ENCODE data around the gene CIT. TPM values are rescaled to one million over a fixed set of nuclear protein-coding genes. Genes with fewer than 3 reads are reported as not detected.

CIT gene
- total RNA-seq, 4 donors from 2014 or later = 6.1 to 20.3 (median 10.0) TPM

DNA sequence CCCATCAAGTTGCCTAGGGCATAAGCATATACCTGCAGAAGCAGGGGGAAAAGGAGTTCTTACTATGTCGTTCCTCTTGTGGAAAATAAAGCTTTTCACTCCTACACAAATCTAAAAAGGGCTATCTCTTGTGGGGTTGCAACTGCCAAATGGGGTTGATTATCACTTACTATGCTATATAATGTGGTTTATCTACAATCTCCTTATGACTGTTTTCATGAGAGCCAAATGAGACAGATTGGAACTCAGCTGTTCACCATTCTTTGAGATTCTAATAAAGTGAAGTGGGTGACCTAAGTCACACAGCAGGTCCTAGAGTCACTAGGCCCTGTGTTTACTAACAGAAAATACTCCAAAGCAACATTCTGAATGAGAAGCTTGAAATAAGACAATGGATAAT is 47.7 kb downstream of the CIT start:
- Histone ChIP-seq H3K27ac (no peak overlapping the region), H3K4me3 (no peak overlapping the region), H3K36me3 (no peaks in the 10 kb centered on the region), H3K27me3 (no peaks in the 10 kb centered on the region), H3K4me1 (no peaks in the 10 kb centered on the region), H3K9me3 (no peaks in the 10 kb centered on the region)
- WGBS = 75% methylated on average over 1 of the region's 1 CpG
- no peak for DNase-seq (ENCODE audit: low spot score in 2 of 2)
- TF ChIP-seq POLR2AphosphoS5 (IDR thresholded peaks at IDR 0.05) = no peak
- TF ChIP-seq EP300 (IDR thresholded peaks at IDR 0.05) = no peak
- no peak for TF ChIP-seq POLR2A (IDR thresholded peaks at IDR 0.05)
- TF ChIP-seq, protein P1, sequence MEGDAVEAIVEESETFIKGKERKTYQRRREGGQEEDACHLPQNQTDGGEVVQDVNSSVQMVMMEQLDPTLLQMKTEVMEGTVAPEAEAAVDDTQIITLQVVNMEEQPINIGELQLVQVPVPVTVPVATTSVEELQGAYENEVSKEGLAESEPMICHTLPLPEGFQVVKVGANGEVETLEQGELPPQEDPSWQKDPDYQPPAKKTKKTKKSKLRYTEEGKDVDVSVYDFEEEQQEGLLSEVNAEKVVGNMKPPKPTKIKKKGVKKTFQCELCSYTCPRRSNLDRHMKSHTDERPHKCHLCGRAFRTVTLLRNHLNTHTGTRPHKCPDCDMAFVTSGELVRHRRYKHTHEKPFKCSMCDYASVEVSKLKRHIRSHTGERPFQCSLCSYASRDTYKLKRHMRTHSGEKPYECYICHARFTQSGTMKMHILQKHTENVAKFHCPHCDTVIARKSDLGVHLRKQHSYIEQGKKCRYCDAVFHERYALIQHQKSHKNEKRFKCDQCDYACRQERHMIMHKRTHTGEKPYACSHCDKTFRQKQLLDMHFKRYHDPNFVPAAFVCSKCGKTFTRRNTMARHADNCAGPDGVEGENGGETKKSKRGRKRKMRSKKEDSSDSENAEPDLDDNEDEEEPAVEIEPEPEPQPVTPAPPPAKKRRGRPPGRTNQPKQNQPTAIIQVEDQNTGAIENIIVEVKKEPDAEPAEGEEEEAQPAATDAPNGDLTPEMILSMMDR (IDR thresholded peaks at IDR 0.05) = no peak

DNA sequence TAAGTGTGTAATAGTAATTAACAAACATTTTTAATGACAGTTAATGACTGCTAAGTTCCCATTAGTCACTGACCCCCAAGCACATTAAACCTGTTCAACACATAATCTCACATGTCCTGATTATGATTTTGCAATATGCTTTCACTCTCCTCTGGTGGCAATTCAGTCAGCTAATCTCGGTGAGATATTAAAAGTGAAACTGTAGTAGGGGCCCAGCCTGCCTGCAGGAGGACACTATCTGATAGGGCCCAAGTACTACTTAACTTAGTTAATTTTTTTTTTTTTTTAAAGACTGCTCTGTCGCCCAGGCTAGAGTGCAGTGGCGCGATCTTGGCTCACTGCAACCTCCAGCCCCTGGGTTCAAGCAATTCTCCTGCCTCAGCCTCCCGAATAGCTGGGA is 48.8 kb downstream of the CIT start:
- 95% methylated on average over 5 of the region's 5 CpGs for WGBS

DNA sequence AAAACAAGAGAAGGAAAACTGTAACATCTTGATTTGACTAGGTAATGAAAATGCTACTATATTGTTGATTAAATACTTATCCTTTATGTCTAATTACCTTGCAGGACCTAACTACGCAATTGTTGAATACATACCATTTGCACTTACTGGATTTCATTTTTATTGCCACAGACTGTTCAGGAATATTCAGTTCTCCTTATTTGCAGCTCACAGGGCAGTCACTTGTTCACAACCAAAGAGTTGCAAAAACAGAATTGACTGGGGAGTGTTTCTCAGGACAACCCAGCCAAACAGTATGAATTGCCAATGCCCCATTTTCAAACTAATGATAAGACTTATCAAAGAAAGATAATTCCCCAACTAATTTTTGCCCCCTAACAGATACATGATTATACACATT is 49.4 kb downstream of the CIT start:
- Histone ChIP-seq H3K4me1 (no peaks in the 10 kb centered on the region), H3K9me3 (no peaks in the 10 kb centered on the region), H3K27ac (no peak overlapping the region), H3K27me3 (no peaks in the 10 kb centered on the region), H3K36me3 (no peaks in the 10 kb centered on the region), H3K4me3 (no peak overlapping the region)
- TF ChIP-seq POLR2A (IDR thresholded peaks at IDR 0.05) (no peak), POLR2AphosphoS5 (IDR thresholded peaks at IDR 0.05) (no peak), EP300 (IDR thresholded peaks at IDR 0.05) (no peak)
- TF ChIP-seq, protein P1 (IDR thresholded peaks at IDR 0.05) = no peak
- DNase-seq (ENCODE audit: low spot score in 2 of 2) = no peak
- WGBS = 90% methylated on average over 1 of the region's 1 CpG

More for the DNA sequence above, 48.8 kb downstream of the CIT start:
- TF ChIP-seq POLR2AphosphoS5 (IDR thresholded peaks at IDR 0.05) (no peak), POLR2A (IDR thresholded peaks at IDR 0.05) (no peak)
- no peak for DNase-seq (ENCODE audit: low spot score in 2 of 2)
- Histone ChIP-seq H3K36me3 (no peaks in the 10 kb centered on the region), H3K4me1 (no peaks in the 10 kb centered on the region), H3K27ac (no peak overlapping the region), H3K27me3 (no peaks in the 10 kb centered on the region), H3K4me3 (no peak overlapping the region), H3K9me3 (no peaks in the 10 kb centered on the region)

DNA sequence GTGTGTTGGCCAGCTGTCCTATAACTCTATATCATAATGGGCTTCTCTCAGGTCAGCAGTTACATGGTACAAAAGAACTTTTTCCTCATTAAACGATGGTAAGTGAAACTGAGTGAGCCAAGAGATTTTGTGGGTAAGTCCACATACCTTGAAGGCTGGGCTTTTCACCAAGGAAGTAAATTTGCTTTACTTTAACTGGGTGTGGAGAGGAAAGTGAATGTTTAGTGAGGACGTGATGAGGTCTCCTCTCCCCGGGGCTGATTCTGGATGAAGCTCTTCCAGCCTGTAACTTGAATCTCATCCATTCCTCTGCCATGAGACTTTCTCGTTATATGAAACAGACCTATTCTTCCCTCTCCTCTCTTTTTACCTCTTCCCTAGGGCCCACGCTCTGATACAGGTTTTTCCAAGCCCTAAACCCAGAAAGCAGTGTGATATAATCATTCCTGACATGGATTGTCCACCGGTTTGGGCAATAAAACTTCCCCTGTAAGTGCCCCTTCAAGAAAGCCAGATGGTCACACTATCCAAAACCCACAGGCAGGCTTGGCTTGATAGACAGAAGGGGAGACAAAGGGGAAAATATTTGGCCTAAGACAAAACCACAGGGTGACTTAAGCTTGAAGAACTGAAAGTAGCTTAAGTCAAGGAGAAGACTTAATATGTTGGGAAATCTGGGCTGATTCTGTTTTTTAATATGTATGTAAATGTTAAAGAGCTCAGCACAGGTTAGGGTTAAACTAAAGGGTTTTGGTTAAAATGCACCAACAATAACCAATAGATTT is 50.3 kb downstream of the CIT start:
- Histone ChIP-seq H3K4me3 (no peak overlapping the region), H3K36me3 (no peaks in the 10 kb centered on the region), H3K27ac (no peak overlapping the region), H3K27me3 (no peaks in the 10 kb centered on the region), H3K9me3 (no peaks in the 10 kb centered on the region), H3K4me1 (no peaks in the 10 kb centered on the region)
- 72% methylated on average over 6 of the region's 6 CpGs for WGBS
- TF ChIP-seq POLR2AphosphoS5 (IDR thresholded peaks at IDR 0.05) = no peak
- no peak for TF ChIP-seq EP300 (IDR thresholded peaks at IDR 0.05)
- TF ChIP-seq, protein P1 (IDR thresholded peaks at IDR 0.05) = no peak
- TF ChIP-seq POLR2A (IDR thresholded peaks at IDR 0.05) = no peak
- no peak for DNase-seq (ENCODE audit: low spot score in 2 of 2)

DNA sequence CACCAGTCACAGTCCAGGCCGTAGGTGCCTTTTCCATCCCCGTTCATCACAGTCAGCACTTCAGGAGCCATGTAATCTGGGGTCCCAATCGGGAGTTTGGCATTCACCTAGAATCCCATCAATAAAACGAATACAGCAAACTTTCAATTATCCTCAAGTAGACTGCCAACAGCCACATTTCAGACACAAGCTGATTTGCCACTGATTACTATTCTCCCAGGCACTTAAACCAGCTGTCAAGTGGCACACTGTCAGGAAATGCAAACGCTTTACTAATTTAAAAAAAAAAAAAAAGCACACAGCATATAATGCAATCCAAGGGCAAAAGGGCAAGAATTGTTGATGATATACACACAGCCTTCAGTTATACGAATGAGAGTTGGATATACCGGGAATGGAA is 51.9 kb downstream of the CIT start:
- DNase-seq (ENCODE audit: low spot score in 2 of 2) = no peak
- H3K4me1 ChIP-seq = no peaks in the 10 kb centered on the region
- H3K9me3 ChIP-seq = no peaks in the 10 kb centered on the region
- TF ChIP-seq POLR2A (IDR thresholded peaks at IDR 0.05) (no peak), EP300 (IDR thresholded peaks at IDR 0.05) (no peak), POLR2AphosphoS5 (IDR thresholded peaks at IDR 0.05) (no peak)
- TF ChIP-seq, protein P1 (IDR thresholded peaks at IDR 0.05) = no peak
- no peaks in the 10 kb centered on the region for H3K27me3 ChIP-seq
- no peak overlapping the region for H3K27ac ChIP-seq
- no peak overlapping the region for H3K4me3 ChIP-seq
- 88% methylated on average over 7 of the region's 7 CpGs for WGBS
- H3K36me3 ChIP-seq = no peaks in the 10 kb centered on the region

Data from suprapubic skin (tissue), 4 donors.